ENCODE data around the gene TXNRD1.
"Not testable (repeated sequence)": the region's sequence is repeated elsewhere in the genome, so short reads cannot be mapped to it uniquely, and the experiment has no call there.

TXNRD1 gene

GRCh38 chr12:104216521-104216924 lies 944 bp downstream of the TXNRD1 start:
- no peak for TF ChIP-seq REST (IDR thresholded peaks at IDR 0.05; ENCODE audit: insufficient replicate concordance, low read depth)
- TF ChIP-seq, protein P1, sequence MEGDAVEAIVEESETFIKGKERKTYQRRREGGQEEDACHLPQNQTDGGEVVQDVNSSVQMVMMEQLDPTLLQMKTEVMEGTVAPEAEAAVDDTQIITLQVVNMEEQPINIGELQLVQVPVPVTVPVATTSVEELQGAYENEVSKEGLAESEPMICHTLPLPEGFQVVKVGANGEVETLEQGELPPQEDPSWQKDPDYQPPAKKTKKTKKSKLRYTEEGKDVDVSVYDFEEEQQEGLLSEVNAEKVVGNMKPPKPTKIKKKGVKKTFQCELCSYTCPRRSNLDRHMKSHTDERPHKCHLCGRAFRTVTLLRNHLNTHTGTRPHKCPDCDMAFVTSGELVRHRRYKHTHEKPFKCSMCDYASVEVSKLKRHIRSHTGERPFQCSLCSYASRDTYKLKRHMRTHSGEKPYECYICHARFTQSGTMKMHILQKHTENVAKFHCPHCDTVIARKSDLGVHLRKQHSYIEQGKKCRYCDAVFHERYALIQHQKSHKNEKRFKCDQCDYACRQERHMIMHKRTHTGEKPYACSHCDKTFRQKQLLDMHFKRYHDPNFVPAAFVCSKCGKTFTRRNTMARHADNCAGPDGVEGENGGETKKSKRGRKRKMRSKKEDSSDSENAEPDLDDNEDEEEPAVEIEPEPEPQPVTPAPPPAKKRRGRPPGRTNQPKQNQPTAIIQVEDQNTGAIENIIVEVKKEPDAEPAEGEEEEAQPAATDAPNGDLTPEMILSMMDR (IDR thresholded peaks at IDR 0.05; ENCODE audit: insufficient read depth, low read length) = no peak
- TF ChIP-seq POLR2AphosphoS5 (IDR thresholded peaks at IDR 0.05; ENCODE audit: low read depth) = no peak
- no peak for TF ChIP-seq GABPA (IDR thresholded peaks at IDR 0.05; ENCODE audit: low read depth)
- TF ChIP-seq SPI1 (IDR thresholded peaks at IDR 0.05; ENCODE audit: borderline replicate concordance, low read depth) = no peak
- DNase-seq (ENCODE audit: low read depth in 1 of 2, low spot score in 1 of 2) = no peak
- Histone ChIP-seq H3K4me3 (replicated peaks; ENCODE audit: insufficient read depth, low read length) (no peak overlapping the region), H3K27me3 (ENCODE audit: insufficient read depth, poor library complexity, severe bottlenecking) (no peaks in the 10 kb centered on the region), H3K27ac (replicated peaks) (no peak overlapping the region)

DNA sequence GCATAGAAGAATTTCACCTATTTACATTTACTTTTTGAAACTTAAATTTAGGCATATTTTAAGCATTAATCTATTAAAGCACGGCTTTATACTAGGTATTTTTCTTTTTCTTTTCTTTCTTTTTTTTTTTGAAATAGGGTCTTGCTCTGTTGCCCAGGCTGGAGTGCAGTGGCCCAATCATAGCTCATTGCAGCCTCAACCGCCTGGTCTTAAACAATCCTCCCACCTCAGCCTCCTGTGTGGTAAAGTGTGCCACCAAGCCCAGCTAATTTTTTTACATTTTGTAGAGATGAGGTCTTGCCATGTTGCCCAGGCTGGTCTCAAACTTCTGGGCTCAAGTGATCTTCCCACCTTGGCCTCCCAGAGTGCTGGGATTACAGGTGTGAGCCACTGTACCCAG lies 2.9 kb downstream of the TXNRD1 start:
- H3K27ac ChIP-seq (replicated peaks); DNase-seq (ENCODE audit: low read depth in 1 of 2, low spot score in 1 of 2); H3K27me3 ChIP-seq (ENCODE audit: insufficient read depth, poor library complexity, severe bottlenecking): not testable (repeated sequence)

DNA sequence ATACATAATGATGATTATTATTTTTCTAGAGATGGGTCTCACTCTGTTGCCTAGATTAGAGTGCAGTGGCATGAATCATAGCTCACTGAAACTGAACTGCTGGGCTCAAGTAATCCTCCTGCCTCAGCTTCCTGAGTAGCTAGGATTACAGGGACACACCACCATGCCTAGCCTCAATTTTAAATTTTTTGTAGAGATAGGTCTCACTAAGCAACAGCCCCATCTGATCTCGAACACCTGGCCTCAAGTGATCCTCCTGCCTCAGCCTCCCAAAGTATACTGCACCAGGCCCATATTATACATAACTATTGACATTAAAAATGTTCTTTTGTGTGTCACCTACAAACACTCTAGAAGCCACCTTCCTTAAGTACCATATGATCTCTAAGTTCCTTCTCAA lies 3.4 kb downstream of the TXNRD1 start:
- no peak overlapping the region for H3K27ac ChIP-seq (replicated peaks)
- no peaks in the 10 kb centered on the region for H3K27me3 ChIP-seq (ENCODE audit: insufficient read depth, poor library complexity, severe bottlenecking)
- H3K4me3 ChIP-seq (replicated peaks; ENCODE audit: insufficient read depth, low read length) = no peak overlapping the region
- no peak for DNase-seq (ENCODE audit: low read depth in 1 of 2, low spot score in 1 of 2)
- TF ChIP-seq POLR2AphosphoS5 (IDR thresholded peaks at IDR 0.05; ENCODE audit: low read depth) (no peak), REST (IDR thresholded peaks at IDR 0.05; ENCODE audit: insufficient replicate concordance, low read depth) (no peak), GABPA (IDR thresholded peaks at IDR 0.05; ENCODE audit: low read depth) (no peak), SPI1 (IDR thresholded peaks at IDR 0.05; ENCODE audit: borderline replicate concordance, low read depth) (no peak)
- TF ChIP-seq, protein P1 (IDR thresholded peaks at IDR 0.05; ENCODE audit: insufficient read depth, low read length) = no peak

More for the DNA sequence above, 2.9 kb downstream of the TXNRD1 start:
- not testable (repeated sequence) for H3K4me3 ChIP-seq (replicated peaks; ENCODE audit: insufficient read depth, low read length)

- peak in 1 of 2 experiments; percentile 19 for DNase-seq (ENCODE audit: low read depth in 1 of 2, low spot score in 1 of 2)
- TF ChIP-seq GABPA (IDR thresholded peaks at IDR 0.05; ENCODE audit: low read depth) (no peak), SPI1 (IDR thresholded peaks at IDR 0.05; ENCODE audit: borderline replicate concordance, low read depth) (no peak), REST (IDR thresholded peaks at IDR 0.05; ENCODE audit: insufficient replicate concordance, low read depth) (no peak), POLR2AphosphoS5 (IDR thresholded peaks at IDR 0.05; ENCODE audit: low read depth) (no peak)
- TF ChIP-seq, protein P1 (IDR thresholded peaks at IDR 0.05; ENCODE audit: insufficient read depth, low read length) = no peak
- H3K27ac ChIP-seq (replicated peaks) = peak overlapping the region; percentile 31; the same call in 1 of the 2 replicates
- H3K27me3 ChIP-seq (ENCODE audit: insufficient read depth, poor library complexity, severe bottlenecking) = no peaks in the 10 kb centered on the region
- H3K4me3 ChIP-seq (replicated peaks; ENCODE audit: insufficient read depth, low read length) = no peak overlapping the region
Measured at GRCh38 chr12:104219361-104219892, 3.8 kb downstream of the TXNRD1 start.

Data from HL-60 (cell line).